WERI-Rb-1 (cell line): Measurements from ENCODE around the gene CMSS1.
"Not testable (repeated sequence)": the region's sequence is repeated elsewhere in the genome, so short reads cannot be mapped to it uniquely, and the experiment has no call there.

Experiments
- DNase-seq: peaks from one replicate; pipeline ENCODE4 v3.0.0-alpha.2; 2020
- H3K27ac ChIP-seq: fragments of 250-450 bp; sonication (Bioruptor Pico); 2 replicates; pipeline ENCODE4 v1.5.1; 2020; ENCODE audit warnings: mild to moderate bottlenecking, moderate library complexity
- H3K27me3 ChIP-seq: fragments of 250-450 bp; sonication (Bioruptor Pico); 2 replicates; pipeline ENCODE4 v1.5.1; 2021; ENCODE audit warnings: mild to moderate bottlenecking, low read depth, moderate library complexity; ENCODE audit not compliant: insufficient read depth, severe bottlenecking
- H3K36me3 ChIP-seq: fragments of 250-450 bp; sonication (Bioruptor Pico); 2 replicates; pipeline ENCODE4 v1.5.1; 2020; ENCODE audit warnings: mild to moderate bottlenecking, moderate library complexity
- H3K4me3 ChIP-seq: 2 replicates; pipeline ENCODE4 v1.5.1; 2011; ENCODE audit warnings: low read depth, mild to moderate bottlenecking, control low read depth, low read length
- H3K9me3 ChIP-seq: fragments of 250-450 bp; sonication (Bioruptor Pico); 2 replicates; pipeline ENCODE4 v1.5.1; 2021; ENCODE audit warnings: mild to moderate bottlenecking, moderate library complexity; ENCODE audit not compliant: severe bottlenecking
- TF ChIP-seq, protein P1 (sequence below): IDR thresholded peaks from 2 replicates; pipeline ENCODE4 v1.5.1; 2011; ENCODE audit warnings: low read depth, mild to moderate bottlenecking, control low read depth, inconsistent platforms, low read length

CMSS1 gene

DNA sequence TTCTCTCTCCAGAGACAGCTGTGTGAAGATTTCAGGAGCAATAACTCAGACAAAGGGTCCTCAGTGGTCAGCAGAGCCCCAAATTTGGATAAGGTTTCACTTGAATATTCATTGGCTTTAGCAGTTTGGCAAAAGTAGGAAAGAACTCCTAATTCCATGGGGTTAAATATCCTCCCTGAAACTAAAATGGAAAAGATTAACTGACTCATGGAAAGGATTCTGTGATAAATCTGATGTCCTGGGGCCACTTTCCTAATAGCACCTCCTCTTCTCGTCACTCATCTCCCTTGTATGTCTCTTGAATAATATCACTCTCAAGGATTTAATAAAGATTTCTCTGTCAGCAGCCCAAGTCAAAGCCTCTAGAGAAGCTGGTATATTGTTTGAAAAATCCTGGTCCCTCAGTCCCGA, 409.9 kb downstream of the CMSS1 start:
- DNase-seq, result no peak
- TF ChIP-seq, protein P1, sequence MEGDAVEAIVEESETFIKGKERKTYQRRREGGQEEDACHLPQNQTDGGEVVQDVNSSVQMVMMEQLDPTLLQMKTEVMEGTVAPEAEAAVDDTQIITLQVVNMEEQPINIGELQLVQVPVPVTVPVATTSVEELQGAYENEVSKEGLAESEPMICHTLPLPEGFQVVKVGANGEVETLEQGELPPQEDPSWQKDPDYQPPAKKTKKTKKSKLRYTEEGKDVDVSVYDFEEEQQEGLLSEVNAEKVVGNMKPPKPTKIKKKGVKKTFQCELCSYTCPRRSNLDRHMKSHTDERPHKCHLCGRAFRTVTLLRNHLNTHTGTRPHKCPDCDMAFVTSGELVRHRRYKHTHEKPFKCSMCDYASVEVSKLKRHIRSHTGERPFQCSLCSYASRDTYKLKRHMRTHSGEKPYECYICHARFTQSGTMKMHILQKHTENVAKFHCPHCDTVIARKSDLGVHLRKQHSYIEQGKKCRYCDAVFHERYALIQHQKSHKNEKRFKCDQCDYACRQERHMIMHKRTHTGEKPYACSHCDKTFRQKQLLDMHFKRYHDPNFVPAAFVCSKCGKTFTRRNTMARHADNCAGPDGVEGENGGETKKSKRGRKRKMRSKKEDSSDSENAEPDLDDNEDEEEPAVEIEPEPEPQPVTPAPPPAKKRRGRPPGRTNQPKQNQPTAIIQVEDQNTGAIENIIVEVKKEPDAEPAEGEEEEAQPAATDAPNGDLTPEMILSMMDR, result no peak
- Histone ChIP-seq H3K27me3 (no peaks in the 10 kb centered on the region), H3K36me3 (no peaks in the 10 kb centered on the region), H3K27ac (no peak overlapping the region), H3K4me3 (no peak overlapping the region), H3K9me3 (no peaks in the 10 kb centered on the region)

- no peak for DNase-seq
- TF ChIP-seq, protein P1, result no peak
- H3K27ac ChIP-seq, result no peak overlapping the region
- no peaks in the 10 kb centered on the region for H3K27me3 ChIP-seq
- H3K4me3 ChIP-seq, result no peak overlapping the region
- H3K36me3 ChIP-seq, result no peaks in the 10 kb centered on the region
- no peaks in the 10 kb centered on the region for H3K9me3 ChIP-seq
Measured at GRCh38 chr3:100228247-100228646, 410.6 kb downstream of the CMSS1 start.

DNA sequence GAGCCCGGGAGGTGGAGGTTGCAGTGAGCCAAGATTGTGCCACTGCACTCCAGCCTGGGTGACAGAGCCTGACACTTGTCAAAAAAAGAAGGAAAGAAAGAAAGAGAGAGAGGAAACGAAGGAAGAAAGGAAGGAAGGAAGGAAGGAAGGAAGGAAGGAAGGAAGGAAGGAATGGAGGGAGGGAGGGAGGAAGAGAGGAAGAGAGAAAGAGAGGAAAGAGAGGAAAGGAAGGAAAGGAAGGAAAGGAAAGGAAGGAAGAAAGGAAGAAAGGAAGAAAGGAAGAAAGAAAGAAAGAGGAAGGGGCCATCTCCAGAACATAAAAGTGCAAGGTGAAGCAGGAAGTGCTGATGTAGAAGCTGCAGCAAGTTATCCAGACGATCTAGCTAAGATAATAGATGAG, 411.5 kb downstream of the CMSS1 start:
- H3K4me3 ChIP-seq, DNase-seq, H3K27ac ChIP-seq, H3K27me3 ChIP-seq, H3K36me3 ChIP-seq, H3K9me3 ChIP-seq: not testable (repeated sequence)

DNA sequence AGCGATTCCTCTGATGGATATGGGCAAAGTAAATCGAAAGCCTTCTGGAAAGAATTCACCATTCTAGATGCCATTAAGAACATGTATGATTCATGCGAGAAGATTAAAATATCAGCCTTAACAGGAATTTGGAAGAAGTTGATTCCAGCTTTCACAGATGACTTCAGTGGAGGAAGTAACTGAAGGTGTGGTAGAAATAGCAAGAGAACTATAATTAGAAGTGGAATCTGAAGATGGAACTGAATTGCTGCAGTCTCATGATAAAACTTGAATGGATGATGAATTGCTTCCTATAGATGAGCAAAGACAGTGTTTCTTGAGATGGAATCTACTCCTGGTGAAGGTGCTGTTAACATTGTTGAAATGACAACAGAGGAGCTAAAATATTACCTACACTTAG, 413.0 kb downstream of the CMSS1 start:
- Histone ChIP-seq H3K27ac (no peak overlapping the region), H3K9me3 (no peaks in the 10 kb centered on the region)

More for the DNA sequence above, 413.0 kb downstream of the CMSS1 start:
- no peak overlapping the region for H3K4me3 ChIP-seq
- TF ChIP-seq, protein P1, result no peak
- DNase-seq, result no peak
- H3K36me3 ChIP-seq, result no peaks in the 10 kb centered on the region
- H3K27me3 ChIP-seq, result no peaks in the 10 kb centered on the region
